T-helper 1 cell treated with Interleukin-12 subunit alpha and Interleukin-12 subunit beta and Interleukin-4 antibody, amounts not matched to agents 30 μg/mL and 1 μg/mL, for 36 hours (primary cell): ENCODE results near the gene FLNC.

ENCODE experiments used
- H3K27ac Mint-ChIP-seq: one replicate; pipeline ENCODE4 v1.8.0; 2021; ENCODE audit warnings: mild to moderate bottlenecking, mixed read lengths
- H3K27me3 Mint-ChIP-seq: one replicate; pipeline ENCODE4 v1.8.0; 2021; ENCODE audit warnings: low read depth, mixed read lengths
- H3K36me3 Mint-ChIP-seq: one replicate; pipeline ENCODE4 v1.8.0; 2021; ENCODE audit warnings: low read depth, mixed read lengths
- H3K4me1 Mint-ChIP-seq: one replicate; pipeline ENCODE4 v1.8.0; 2021; ENCODE audit warnings: low read depth, mixed read lengths
- H3K4me3 Mint-ChIP-seq: one replicate; pipeline ENCODE4 v1.8.0; 2021; ENCODE audit warnings: mild to moderate bottlenecking, moderate library complexity, mixed read lengths
- H3K9me3 Mint-ChIP-seq: one replicate; pipeline ENCODE4 v1.8.0; 2021; ENCODE audit warnings: mixed read lengths

The FLNC gene

GRCh38 chr7:128852537-128853254, 22.5 kb downstream of the FLNC start:
- H3K4me1 Mint-ChIP-seq: no peaks in the 10 kb centered on the region
- H3K36me3 Mint-ChIP-seq: no peaks in the 10 kb centered on the region
- no peaks in the 10 kb centered on the region for H3K9me3 Mint-ChIP-seq
- no peaks in the 10 kb centered on the region for H3K27me3 Mint-ChIP-seq
- H3K27ac Mint-ChIP-seq: no peak overlapping the region
- H3K4me3 Mint-ChIP-seq: no peak overlapping the region

DNA sequence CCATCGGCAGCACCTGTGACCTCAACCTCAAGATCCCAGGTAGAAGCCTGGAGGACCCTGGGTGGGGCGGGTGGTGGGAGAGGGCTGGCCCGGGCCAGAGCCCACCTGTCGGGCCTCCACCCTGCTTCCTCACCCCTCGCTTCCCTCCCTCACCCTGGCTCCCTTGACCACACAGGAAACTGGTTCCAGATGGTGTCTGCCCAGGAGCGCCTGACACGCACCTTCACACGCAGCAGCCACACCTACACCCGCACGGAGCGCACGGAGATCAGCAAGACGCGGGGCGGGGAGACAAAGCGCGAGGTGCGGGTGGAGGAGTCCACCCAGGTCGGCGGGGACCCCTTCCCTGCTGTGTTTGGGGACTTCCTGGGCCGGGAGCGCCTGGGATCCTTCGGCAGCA, 23.6 kb downstream of the FLNC start:
- no peaks in the 10 kb centered on the region for H3K27me3 Mint-ChIP-seq
- H3K27ac Mint-ChIP-seq: no peak overlapping the region
- no peaks in the 10 kb centered on the region for H3K4me1 Mint-ChIP-seq
- H3K9me3 Mint-ChIP-seq: no peaks in the 10 kb centered on the region
- H3K36me3 Mint-ChIP-seq: no peaks in the 10 kb centered on the region
- H3K4me3 Mint-ChIP-seq: no peak overlapping the region

GRCh38 chr7:128854396-128854795, 24.2 kb downstream of the FLNC start:
- no peak overlapping the region for H3K4me3 Mint-ChIP-seq
- H3K9me3 Mint-ChIP-seq: no peaks in the 10 kb centered on the region
- H3K4me1 Mint-ChIP-seq: no peaks in the 10 kb centered on the region
- H3K27me3 Mint-ChIP-seq: no peaks in the 10 kb centered on the region
- no peak overlapping the region for H3K27ac Mint-ChIP-seq
- H3K36me3 Mint-ChIP-seq: no peaks in the 10 kb centered on the region

- H3K4me3 Mint-ChIP-seq: no peak overlapping the region
- H3K9me3 Mint-ChIP-seq: no peaks in the 10 kb centered on the region
- H3K27me3 Mint-ChIP-seq: no peaks in the 10 kb centered on the region
- no peaks in the 10 kb centered on the region for H3K36me3 Mint-ChIP-seq
- no peaks in the 10 kb centered on the region for H3K4me1 Mint-ChIP-seq
- H3K27ac Mint-ChIP-seq: no peak overlapping the region
Measured at GRCh38 chr7:128855559-128855958, 25.4 kb downstream of the FLNC start.

GRCh38 chr7:128856001-128856718, 26.0 kb downstream of the FLNC start:
- H3K9me3 Mint-ChIP-seq: no peaks in the 10 kb centered on the region
- no peaks in the 10 kb centered on the region for H3K4me1 Mint-ChIP-seq
- H3K27ac Mint-ChIP-seq: no peak overlapping the region
- H3K4me3 Mint-ChIP-seq: no peak overlapping the region
- H3K36me3 Mint-ChIP-seq: no peaks in the 10 kb centered on the region
- H3K27me3 Mint-ChIP-seq: no peaks in the 10 kb centered on the region

GRCh38 chr7:128858380-128859231, 28.4 kb downstream of the FLNC start:
- Mint-ChIP-seq H3K36me3 (peaks cover 6% of the 10 kb centered on the region), H3K4me3 (no peak overlapping the region), H3K27ac (no peak overlapping the region), H3K9me3 (no peaks in the 10 kb centered on the region), H3K4me1 (peaks cover 9% of the 10 kb centered on the region), H3K27me3 (no peaks in the 10 kb centered on the region)

- Mint-ChIP-seq H3K27me3 (no peaks in the 10 kb centered on the region), H3K27ac (no peak overlapping the region), H3K36me3 (peaks cover 7% of the 10 kb centered on the region), H3K9me3 (no peaks in the 10 kb centered on the region), H3K4me3 (no peak overlapping the region), H3K4me1 (peaks cover 13% of the 10 kb centered on the region)
Measured at GRCh38 chr7:128859232-128860157, 29.3 kb downstream of the FLNC start.

- Mint-ChIP-seq H3K27ac (no peak overlapping the region), H3K4me1 (peaks cover 13% of the 10 kb centered on the region), H3K36me3 (peaks cover 7% of the 10 kb centered on the region), H3K9me3 (no peaks in the 10 kb centered on the region), H3K27me3 (no peaks in the 10 kb centered on the region), H3K4me3 (no peak overlapping the region)
Measured at GRCh38 chr7:128860158-128861073, 30.2 kb downstream of the FLNC start.

- Mint-ChIP-seq H3K4me1 (peaks cover 15% of the 10 kb centered on the region), H3K36me3 (peaks cover 12% of the 10 kb centered on the region), H3K9me3 (no peaks in the 10 kb centered on the region), H3K27ac (peak overlapping the region; percentile 95), H3K4me3 (peak overlapping the region; percentile 98), H3K27me3 (no peaks in the 10 kb centered on the region)
Measured at GRCh38 chr7:128861957-128862570, 31.9 kb downstream of the FLNC start.

- H3K36me3 Mint-ChIP-seq: peaks cover 12% of the 10 kb centered on the region
Measured at GRCh38 chr7:128862571-128863432, 32.6 kb downstream of the FLNC start, which contains the start of gene ATP6V1F. TSS of gene ATP6V1F (plus strand) at chr7:128862856. CDS start at chr7:128862905, 49 bp downstream.

DNA sequence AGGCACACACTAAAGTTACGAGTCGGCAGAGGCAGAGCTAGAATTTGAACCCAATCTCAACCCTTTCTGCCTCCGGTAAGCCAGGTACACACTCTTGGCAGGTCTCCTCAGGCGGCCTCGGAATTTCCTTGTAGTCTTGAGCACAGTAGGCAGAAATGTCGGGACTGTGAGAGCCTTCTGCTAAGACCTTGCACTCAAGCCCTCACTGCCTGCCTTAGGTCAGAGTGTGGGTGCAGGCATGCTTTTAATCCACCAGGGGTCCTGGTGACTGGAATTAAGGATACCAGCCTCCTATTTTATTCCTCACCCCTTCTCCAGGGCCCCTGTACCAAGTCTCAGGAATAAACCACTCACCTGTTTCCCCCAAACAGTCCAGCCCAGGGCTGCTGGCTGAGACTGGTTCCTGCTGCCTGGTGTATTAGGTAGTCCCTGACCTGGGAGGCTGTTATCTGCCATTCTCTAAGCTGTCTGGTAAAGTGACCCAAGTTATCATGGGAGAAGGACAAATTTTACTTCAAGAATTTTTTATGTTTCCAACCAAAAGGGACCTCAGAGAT, 33.3 kb downstream of the FLNC start:
- H3K9me3 Mint-ChIP-seq: no peaks in the 10 kb centered on the region
- H3K36me3 Mint-ChIP-seq: peaks cover 12% of the 10 kb centered on the region
- H3K4me3 Mint-ChIP-seq: peak overlapping the region; percentile 98
- H3K27ac Mint-ChIP-seq: peak overlapping the region; percentile 95
- H3K27me3 Mint-ChIP-seq: peaks cover 4% of the 10 kb centered on the region
- H3K4me1 Mint-ChIP-seq: peaks cover 18% of the 10 kb centered on the region

More at GRCh38 chr7:128862571-128863432, 32.6 kb downstream of the FLNC start, which contains the start of gene ATP6V1F:
- peak within 1 kb of the TSS; percentile 98 for H3K4me3 Mint-ChIP-seq
- H3K27ac Mint-ChIP-seq: peak within 1 kb of the TSS; percentile 95
- peaks cover 2% of the 10 kb centered on the region for H3K27me3 Mint-ChIP-seq
- H3K4me1 Mint-ChIP-seq: peaks cover 17% of the 10 kb centered on the region
- H3K9me3 Mint-ChIP-seq: no peaks in the 10 kb centered on the region

- no peaks in the 10 kb centered on the region for H3K9me3 Mint-ChIP-seq
- H3K36me3 Mint-ChIP-seq: peaks cover 13% of the 10 kb centered on the region
- H3K4me1 Mint-ChIP-seq: peaks cover 22% of the 10 kb centered on the region
- no peak overlapping the region for H3K27ac Mint-ChIP-seq
- H3K27me3 Mint-ChIP-seq: peaks cover 8% of the 10 kb centered on the region
- H3K4me3 Mint-ChIP-seq: no peak overlapping the region
Measured at GRCh38 chr7:128865303-128865702, 35.1 kb downstream of the FLNC start.
